WTC11 (cell line): Measurements from ENCODE around the gene WWOX. TPM values are rescaled to one million over a fixed set of nuclear protein-coding genes. Genes with fewer than 3 reads are reported as not detected.

Source experiments
- ATAC-seq: fragments of 200-7000 bp; cut with Tn5 transposase; 2 replicates; pipeline ENCODE4 v1.10.0; 2021; ENCODE audit warnings: mild to moderate bottlenecking, moderate library complexity
- CTCF ChIA-PET: fragments of 300-600 bp; sonication (Branson Sonifier 250); formaldehyde crosslinking; loops from one replicate; lab custom pipeline; 2021; ENCODE audit warnings: antibody characterized with exemption; lab: Charles Lee
- POLR2A ChIA-PET: fragments of 350-600 bp; sonication (Branson Sonifier 250); formaldehyde crosslinking; loops from one replicate; lab custom pipeline; 2021; ENCODE audit warnings: antibody characterized with exemption; lab: Charles Lee
- DNase-seq: peaks from one replicate; pipeline ENCODE4 v3.0.0; 2021; ENCODE audit warnings: low spot score
- H3K27ac Mint-ChIP-seq: 2 replicates; pipeline ENCODE4 v1.8.0; 2021; ENCODE audit warnings: mixed read lengths
- H3K27me3 Mint-ChIP-seq: 2 replicates; pipeline ENCODE4 v1.8.0; 2021; ENCODE audit warnings: low read depth, mild to moderate bottlenecking, moderate library complexity, mixed read lengths
- H3K36me3 Mint-ChIP-seq: 2 replicates; pipeline ENCODE4 v1.8.0; 2021; ENCODE audit warnings: mixed read lengths
- H3K4me1 Mint-ChIP-seq: 2 replicates; pipeline ENCODE4 v1.8.0; 2022; ENCODE audit warnings: mixed read lengths
- H3K4me3 Mint-ChIP-seq: 2 replicates; pipeline ENCODE4 v1.8.0; 2021; ENCODE audit warnings: mild to moderate bottlenecking, moderate library complexity, mixed read lengths
- H3K9me3 Mint-ChIP-seq: 2 replicates; pipeline ENCODE4 v1.8.0; 2021; ENCODE audit warnings: mixed read lengths
- ATF1 ChIP-seq: sonication (generic); formaldehyde crosslinking; IDR thresholded peaks from 2 replicates; pipeline ENCODE4 v1.8.1; 2023; ENCODE audit warnings: mild to moderate bottlenecking, moderate library complexity, missing genetic modification reagents
- CBFB ChIP-seq: sonication (generic); formaldehyde crosslinking; IDR thresholded peaks from 2 replicates; pipeline ENCODE4 v1.8.1; 2022; ENCODE audit warnings: mild to moderate bottlenecking, low read depth, missing genetic modification reagents
- CREB1 ChIP-seq: sonication (generic); formaldehyde crosslinking; IDR thresholded peaks from 2 replicates; pipeline ENCODE4 v1.8.0; 2023; ENCODE audit warnings: mild to moderate bottlenecking, missing genetic modification reagents
- CREM ChIP-seq: sonication (generic); formaldehyde crosslinking; IDR thresholded peaks from 2 replicates; pipeline ENCODE4 v1.8.1; 2022; ENCODE audit warnings: mild to moderate bottlenecking, missing genetic modification reagents, moderate library complexity
- E2F1 ChIP-seq: sonication (generic); formaldehyde crosslinking; IDR thresholded peaks from 2 replicates; pipeline ENCODE4 v1.8.0; 2022; ENCODE audit warnings: mild to moderate bottlenecking, missing genetic modification reagents
- E2F5 ChIP-seq: sonication (generic); formaldehyde crosslinking; IDR thresholded peaks from 2 replicates; pipeline ENCODE4 v1.8.1; 2022; ENCODE audit warnings: mild to moderate bottlenecking, moderate library complexity, missing genetic modification reagents
- ELF4 ChIP-seq: sonication (generic); formaldehyde crosslinking; IDR thresholded peaks from 2 replicates; pipeline ENCODE4 v1.8.1; 2022; ENCODE audit warnings: low read depth, mild to moderate bottlenecking, moderate library complexity, missing genetic modification reagents
- ERG ChIP-seq: fragments of 250-450 bp; sonication (Bioruptor Pico); IDR thresholded peaks from 2 replicates; pipeline ENCODE4 v1.8.0; 2021; ENCODE audit warnings: mild to moderate bottlenecking
- ETV6 ChIP-seq: sonication (generic); formaldehyde crosslinking; IDR thresholded peaks from 2 replicates; pipeline ENCODE4 v1.8.1; 2022; ENCODE audit warnings: mild to moderate bottlenecking, missing genetic modification reagents
- FOXK1 ChIP-seq: sonication (generic); formaldehyde crosslinking; IDR thresholded peaks from 2 replicates; pipeline ENCODE4 v1.8.0; 2022; ENCODE audit warnings: mild to moderate bottlenecking, moderate library complexity, missing genetic modification reagents
- FOXP4 ChIP-seq: sonication (generic); formaldehyde crosslinking; IDR thresholded peaks from 2 replicates; pipeline ENCODE4 v1.8.0; 2022; ENCODE audit warnings: mild to moderate bottlenecking, missing genetic modification reagents
- GRHL2 ChIP-seq: fragments of 250-450 bp; sonication (Bioruptor Pico); IDR thresholded peaks from 2 replicates; pipeline ENCODE4 v1.8.0; 2022; ENCODE audit warnings: mild to moderate bottlenecking, moderate library complexity; ENCODE audit not compliant: insufficient replicate concordance, severe bottlenecking
- GTF2I ChIP-seq: fragments of 250-450 bp; sonication (Bioruptor Pico); conservative IDR thresholded peaks from 2 replicates; pipeline ENCODE4 v1.4.0; 2021; ENCODE audit warnings: mild to moderate bottlenecking
- IRF1 ChIP-seq: sonication (generic); formaldehyde crosslinking; IDR thresholded peaks from 2 replicates; pipeline ENCODE4 v1.8.0; 2023; ENCODE audit warnings: missing genetic modification reagents
- MYBL2 ChIP-seq: sonication (generic); formaldehyde crosslinking; IDR thresholded peaks from 2 replicates; pipeline ENCODE4 v1.8.1; 2023; ENCODE audit warnings: mild to moderate bottlenecking, moderate library complexity, missing genetic modification reagents
- NR1H2 ChIP-seq: sonication (generic); formaldehyde crosslinking; IDR thresholded peaks from 2 replicates; pipeline ENCODE4 v1.9.0; 2021; ENCODE audit warnings: mild to moderate bottlenecking, moderate library complexity, missing genetic modification reagents
- NR2C2 ChIP-seq: sonication (generic); formaldehyde crosslinking; IDR thresholded peaks from 2 replicates; pipeline ENCODE4 v1.8.0; 2022; ENCODE audit warnings: mild to moderate bottlenecking, missing genetic modification reagents
- RORB ChIP-seq: fragments of 250-450 bp; sonication (Bioruptor Pico); IDR thresholded peaks from 2 replicates; pipeline ENCODE4 v1.9.0; 2021; ENCODE audit warnings: mild to moderate bottlenecking
- TEAD4 ChIP-seq: sonication (generic); formaldehyde crosslinking; IDR thresholded peaks from 2 replicates; pipeline ENCODE4 v1.8.0; 2022; ENCODE audit warnings: mild to moderate bottlenecking, missing genetic modification reagents
- ZBTB21 ChIP-seq: sonication (generic); formaldehyde crosslinking; IDR thresholded peaks from 2 replicates; pipeline ENCODE4 v1.8.1; 2023; ENCODE audit warnings: mild to moderate bottlenecking, missing genetic modification reagents, borderline replicate concordance
- ZMAT4 ChIP-seq: fragments of 250-450 bp; sonication (Bioruptor Pico); IDR thresholded peaks from 2 replicates; pipeline ENCODE4 v1.9.0; 2021; ENCODE audit warnings: mild to moderate bottlenecking
- ZNF138 ChIP-seq: sonication (generic); formaldehyde crosslinking; conservative IDR thresholded peaks from 2 replicates; pipeline ENCODE4 v1.8.1; 2022; ENCODE audit warnings: mild to moderate bottlenecking, moderate library complexity, missing genetic modification reagents
- ZNF317 ChIP-seq: sonication (generic); formaldehyde crosslinking; IDR thresholded peaks from 2 replicates; pipeline ENCODE4 v1.8.1; 2023; ENCODE audit warnings: low read depth, mild to moderate bottlenecking, moderate library complexity, missing genetic modification reagents, borderline replicate concordance
- ZNF396 ChIP-seq: fragments of 250-450 bp; sonication (Bioruptor Pico); IDR thresholded peaks from 2 replicates; pipeline ENCODE4 v1.8.0; 2021; ENCODE audit warnings: mild to moderate bottlenecking, moderate library complexity, borderline replicate concordance
- ZNF671 ChIP-seq: fragments of 250-450 bp; sonication (Bioruptor Pico); IDR thresholded peaks from 2 replicates; pipeline ENCODE4 v1.8.0; 2021; ENCODE audit warnings: mild to moderate bottlenecking
- total RNA-seq: library from RNA; stranded (reverse); gene quantifications from 3 replicates; pipeline ENCODE4 v1.2.3, GENCODE V29; 2021

Gene WWOX
- total RNA-seq, 1 experiment from 2014 or later, result 15.7 TPM

GRCh38 chr16:78998879-78999278 is 899.4 kb downstream of the WWOX start:
- Mint-ChIP-seq H3K27ac (no peak overlapping the region), H3K27me3 (peaks cover 19% of the 10 kb centered on the region), H3K4me1 (peaks cover 45% of the 10 kb centered on the region), H3K4me3 (no peak overlapping the region), H3K9me3 (peaks cover 4% of the 10 kb centered on the region; the same call in 1 of the 2 replicates), H3K36me3 (no peaks in the 10 kb centered on the region)
- TF ChIP-seq CREM, result no peak
- TF ChIP-seq NR1H2 (CRISPR knock-in tag), result no peak
- no peak for TF ChIP-seq E2F1 (CRISPR knock-in tag)
- no peak for TF ChIP-seq GTF2I
- no peak for TF ChIP-seq ZNF396 (CRISPR knock-in tag)
- TF ChIP-seq ZNF317 (CRISPR knock-in tag), result no peak
- TF ChIP-seq E2F5 (CRISPR knock-in tag), result no peak
- TF ChIP-seq ERG (CRISPR knock-in tag), result no peak
- no peak for TF ChIP-seq FOXK1
- TF ChIP-seq ZNF138 (CRISPR knock-in tag), result no peak
- no peak for TF ChIP-seq CREB1 (CRISPR knock-in tag)
- TF ChIP-seq IRF1 (CRISPR knock-in tag), result no peak
- no peak for TF ChIP-seq RORB (CRISPR knock-in tag)
- no peak for TF ChIP-seq ATF1 (CRISPR knock-in tag)
- no peak for TF ChIP-seq GRHL2 (CRISPR knock-in tag)
- TF ChIP-seq ETV6 (CRISPR knock-in tag), result no peak
- no peak for TF ChIP-seq TEAD4 (CRISPR knock-in tag)
- ChIA-PET POLR2A (no interaction called here), CTCF (interaction anchor here (0.6 kb wide), 1 partner anchor 27 kb away, joined by 4 read pairs; no protein-coding TSS in a partner anchor)
- DNase-seq (no peak), ATAC-seq (no peak)

GRCh38 chr16:79001156-79001967 is 901.9 kb downstream of the WWOX start:
- Mint-ChIP-seq H3K4me1 (peaks cover 20% of the 10 kb centered on the region), H3K4me3 (no peak overlapping the region), H3K36me3 (no peaks in the 10 kb centered on the region), H3K27ac (no peak overlapping the region), H3K9me3 (peaks cover 4% of the 10 kb centered on the region; the same call in 1 of the 2 replicates), H3K27me3 (peaks cover 23% of the 10 kb centered on the region)
- ATAC-seq (peak; percentile 90), DNase-seq (peak; percentile 38)
- 0 out of 2 replicates have a peak, but pooled peaks have one; percentile 31 for TF ChIP-seq CREM
- no peak for TF ChIP-seq ZNF671 (CRISPR knock-in tag)
- ChIA-PET POLR2A (no interaction called here), CTCF (interaction anchor here (0.5 to 2.7 kb wide), 5 partner anchors 13 to 412 kb away, joined by 3 to 8 read pairs (median 4); no protein-coding TSS in a partner anchor)

GRCh38 chr16:79003026-79003609 is 903.7 kb downstream of the WWOX start:
- ChIA-PET CTCF (no interaction called here), POLR2A (no interaction called here)
- ATAC-seq, result no peak
- H3K36me3 Mint-ChIP-seq, result no peaks in the 10 kb centered on the region
- no peak overlapping the region for H3K27ac Mint-ChIP-seq
- DNase-seq, result no peak
- peaks cover 4% of the 10 kb centered on the region; the same call in 1 of the 2 replicates for H3K9me3 Mint-ChIP-seq
- H3K4me3 Mint-ChIP-seq, result no peak overlapping the region
- H3K27me3 Mint-ChIP-seq, result peaks cover 23% of the 10 kb centered on the region
- H3K4me1 Mint-ChIP-seq, result peaks cover 13% of the 10 kb centered on the region
- no peak for TF ChIP-seq CBFB (CRISPR knock-in tag)
- no peak for TF ChIP-seq ZNF138 (CRISPR knock-in tag)
- no peak for TF ChIP-seq MYBL2
- TF ChIP-seq FOXP4 (CRISPR knock-in tag), result no peak
- TF ChIP-seq ELF4 (CRISPR knock-in tag), result no peak
- TF ChIP-seq ZMAT4 (CRISPR knock-in tag), result no peak
- no peak for TF ChIP-seq ZBTB21 (CRISPR knock-in tag)
- TF ChIP-seq NR2C2 (CRISPR knock-in tag), result no peak
